ENCODE measurements around the gene CRYBG2.
"Not testable (repeated sequence)": the region's sequence is repeated elsewhere in the genome, so short reads cannot be mapped to it uniquely, and the experiment has no call there.

Gene CRYBG2

DNA sequence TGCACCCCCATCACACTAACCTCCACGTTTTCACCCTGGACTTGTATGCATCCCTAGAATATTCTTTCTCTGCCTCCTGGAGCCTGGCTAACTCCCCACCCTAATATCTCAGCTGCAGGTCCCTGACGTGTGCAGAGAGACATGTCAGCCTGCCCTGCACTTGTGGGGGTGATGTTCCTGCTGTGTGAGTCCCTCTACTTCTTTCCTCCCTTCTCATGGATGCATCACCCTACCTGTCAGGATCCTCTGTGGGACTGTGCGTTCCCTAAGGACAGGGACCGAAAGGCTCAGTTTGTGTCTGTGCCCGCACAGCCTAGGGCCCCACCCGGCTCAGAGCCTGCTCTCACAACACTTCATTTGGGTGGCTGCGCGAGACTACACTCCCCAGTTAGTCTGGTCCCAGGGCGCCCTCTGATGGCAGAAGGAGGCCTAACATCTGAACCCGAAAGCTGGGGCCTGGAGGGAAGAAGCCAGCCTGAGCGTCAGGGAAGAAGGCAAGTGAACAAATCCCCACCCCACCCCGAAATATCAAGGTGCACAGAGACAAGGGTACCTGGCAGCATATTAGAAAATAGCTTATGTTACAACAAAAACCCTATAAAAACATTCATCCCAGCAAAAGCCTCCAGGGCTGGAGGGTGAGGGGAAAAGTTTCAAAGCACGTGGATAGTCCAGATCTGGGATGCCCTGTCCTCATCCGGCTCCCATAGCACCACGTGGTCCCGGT lies 32.5 kb downstream of the CRYBG2 start:
- peak; percentile 79 for DNase-seq (ENCODE audit: low read depth)

DNA sequence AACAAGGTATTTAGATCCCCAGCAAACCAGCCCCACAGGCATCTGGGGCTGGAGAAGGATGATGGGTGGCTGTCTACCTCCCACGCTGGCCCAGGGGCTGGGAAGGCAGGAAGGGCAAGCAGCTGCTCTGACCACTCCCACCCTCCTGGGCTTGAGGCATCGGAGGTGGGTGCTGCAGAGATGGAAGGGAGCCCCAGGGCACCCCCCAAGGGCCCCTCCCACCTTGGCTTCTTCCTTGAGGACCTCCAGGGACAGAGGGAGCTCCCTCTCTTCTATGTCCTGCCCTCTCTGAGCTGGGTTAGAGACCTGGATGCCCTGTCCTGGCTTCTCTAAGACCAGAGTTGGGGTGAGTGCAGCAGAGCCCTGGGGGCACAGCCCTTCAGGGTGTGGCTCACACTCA lies 33.0 kb downstream of the CRYBG2 start:
- no peak for DNase-seq (ENCODE audit: low read depth)

DNA sequence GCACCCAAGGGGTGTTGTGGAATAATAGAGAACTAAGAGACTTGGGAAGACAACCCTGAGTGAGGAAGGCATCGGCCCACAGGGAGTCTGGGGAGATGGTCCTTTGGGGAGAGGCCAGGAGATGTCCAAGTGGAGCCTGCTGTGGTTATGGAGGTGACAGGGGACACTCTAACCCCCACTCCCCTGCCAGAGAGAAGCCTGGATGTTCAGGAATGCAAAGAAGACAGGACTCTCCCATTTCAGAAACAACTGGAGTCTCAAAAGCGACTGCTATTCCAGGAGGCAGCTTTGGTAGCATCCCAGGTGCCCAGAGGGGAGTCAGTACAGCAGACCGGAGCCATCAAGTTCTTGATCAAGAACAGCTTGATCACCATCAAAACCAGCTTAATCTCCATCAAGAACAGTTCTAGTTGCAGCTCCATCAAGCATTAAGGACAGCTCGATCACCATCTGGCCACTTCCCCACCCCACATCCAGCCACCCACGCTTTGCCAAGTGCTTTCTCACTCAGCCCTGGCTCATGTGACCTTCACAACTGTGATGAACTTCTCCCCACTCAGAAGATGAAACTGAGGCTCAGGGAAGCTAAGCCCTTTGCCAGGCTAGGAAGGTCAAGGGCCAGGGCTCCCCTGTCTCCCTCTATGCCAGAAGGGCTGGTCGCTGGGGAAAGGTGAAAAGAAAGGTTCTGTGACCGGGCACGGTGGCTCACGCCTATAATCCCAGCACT lies 35.4 kb downstream of the CRYBG2 start:
- no peak for DNase-seq (ENCODE audit: low read depth)

DNA sequence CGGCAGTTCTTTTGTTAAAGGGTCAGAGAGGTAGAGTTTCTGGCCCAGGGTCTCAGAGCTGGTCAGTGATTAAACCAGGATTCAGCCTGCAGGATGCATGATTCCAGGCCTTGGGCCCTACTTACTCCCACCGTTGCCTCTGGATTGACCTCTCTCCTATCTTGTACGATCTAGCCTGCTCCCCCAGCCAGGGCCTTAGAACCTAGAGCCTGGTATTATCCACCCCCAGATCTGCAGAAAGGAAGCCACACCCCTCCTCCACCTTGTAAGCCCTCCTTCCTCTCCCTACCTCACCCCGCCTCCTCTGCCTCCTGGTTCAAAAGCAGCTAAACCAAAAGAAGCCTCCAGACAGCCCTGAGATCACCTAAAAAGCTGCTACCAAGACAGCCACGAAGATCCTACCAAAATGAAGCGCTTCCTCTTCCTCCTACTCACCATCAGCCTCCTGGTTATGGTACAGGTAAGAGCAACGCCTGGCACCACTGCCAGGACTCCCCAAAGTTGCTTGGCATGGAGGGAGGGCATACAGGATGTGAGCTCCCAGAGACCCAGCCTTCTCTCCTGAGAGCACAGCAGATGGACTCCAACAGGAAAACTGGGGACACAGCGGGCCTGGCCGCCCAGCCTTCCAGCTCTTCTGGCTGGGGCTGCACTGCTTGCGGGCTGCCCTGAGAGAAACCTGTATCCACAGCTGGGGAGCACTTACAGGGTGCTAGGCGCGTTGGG lies 36.2 kb downstream of the CRYBG2 start, which contains the start of gene CD52:
TSS of gene CD52 (plus strand) at position 347 of the 726 bp plus-strand sequence. CDS start at position 407, 60 bp downstream.
- no peak for DNase-seq (ENCODE audit: low read depth)

DNA sequence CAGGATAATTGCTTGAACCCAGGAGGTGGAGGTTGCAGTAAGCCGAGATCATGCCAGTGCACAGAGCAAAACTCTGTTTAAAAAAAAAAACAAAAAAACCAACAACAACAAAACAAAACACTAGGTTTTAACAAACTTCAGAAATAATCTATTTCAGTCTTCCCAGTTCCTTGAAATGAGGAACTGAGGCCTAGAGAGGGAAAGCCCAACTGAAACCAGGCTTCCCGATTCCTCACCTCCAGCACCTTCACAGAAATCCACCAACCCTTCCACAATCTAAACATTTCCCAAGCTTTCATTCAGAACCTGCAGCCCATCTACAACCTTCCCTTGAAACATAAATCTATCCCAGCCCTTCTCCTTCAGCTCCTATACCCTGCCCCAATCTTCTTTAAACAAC lies 36.8 kb downstream of the CRYBG2 start:
- DNase-seq (ENCODE audit: low read depth) = no peak

DNA sequence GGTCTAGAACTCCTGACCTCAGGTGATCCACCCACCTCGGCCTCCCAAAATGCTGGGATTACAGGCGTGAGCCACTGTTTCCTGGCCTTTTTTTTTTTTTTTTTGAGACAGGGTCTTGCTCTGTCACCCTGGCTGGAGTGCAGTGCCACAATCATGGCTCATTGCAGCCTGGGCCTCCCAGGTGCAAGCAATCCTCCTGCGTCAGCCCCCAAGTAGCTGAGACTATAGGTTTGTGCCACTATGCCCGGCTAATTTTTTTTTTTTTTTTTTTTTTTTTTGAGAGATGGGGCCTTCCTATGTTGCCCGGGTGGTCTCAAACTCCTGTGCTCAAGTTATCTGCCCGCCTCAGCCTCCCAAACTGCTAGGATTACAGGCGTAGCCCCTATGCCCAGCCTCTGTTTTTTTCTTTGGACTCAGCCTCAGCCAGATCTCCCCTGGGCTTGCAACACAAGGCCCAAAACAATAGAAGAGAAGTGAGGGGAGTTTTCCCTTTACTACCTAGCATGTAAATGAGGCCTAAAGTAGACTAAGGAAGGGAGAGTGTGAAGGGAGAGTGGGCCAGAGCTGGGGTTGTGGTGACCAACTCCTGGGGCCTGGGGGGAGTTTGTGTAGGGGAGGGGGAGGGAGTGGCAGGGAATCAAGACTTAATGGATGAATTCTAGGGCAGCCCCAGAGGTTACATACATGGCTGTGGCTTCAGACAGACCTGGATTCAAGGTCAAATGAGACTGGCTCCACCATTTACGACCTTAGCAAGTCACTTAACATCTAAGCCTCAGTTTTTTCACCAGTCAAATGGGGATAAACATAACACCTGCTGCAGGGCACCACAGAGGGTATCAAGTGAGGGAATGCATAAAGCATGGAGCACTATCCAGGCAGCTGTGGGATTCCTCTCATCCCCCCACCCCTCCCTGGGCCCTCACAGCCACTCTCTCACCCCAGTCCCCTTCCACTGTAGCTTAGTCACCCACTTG lies 37.8 kb downstream of the CRYBG2 start:
- no peak for DNase-seq (ENCODE audit: low read depth)

DNA sequence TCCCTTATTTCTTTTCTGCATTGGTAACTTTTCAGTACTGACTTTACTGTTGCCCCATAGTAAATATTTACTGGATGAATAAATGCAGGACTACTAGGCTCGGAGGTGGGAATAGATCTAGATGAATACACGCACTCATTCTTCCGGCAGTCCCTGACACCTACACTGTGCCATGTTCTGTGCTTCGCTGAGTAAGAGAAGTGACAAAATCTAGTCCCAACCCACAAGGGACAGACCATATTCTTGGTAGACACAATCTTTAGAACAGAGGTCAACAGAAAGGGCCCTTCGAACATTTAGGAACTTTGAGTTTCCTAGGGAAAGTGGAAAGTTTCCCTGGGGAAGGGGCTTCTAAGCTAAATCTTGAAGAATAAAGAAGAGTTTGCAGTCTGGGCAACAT lies 39.4 kb downstream of the CRYBG2 start:
- no peak for DNase-seq (ENCODE audit: low read depth)

DNA sequence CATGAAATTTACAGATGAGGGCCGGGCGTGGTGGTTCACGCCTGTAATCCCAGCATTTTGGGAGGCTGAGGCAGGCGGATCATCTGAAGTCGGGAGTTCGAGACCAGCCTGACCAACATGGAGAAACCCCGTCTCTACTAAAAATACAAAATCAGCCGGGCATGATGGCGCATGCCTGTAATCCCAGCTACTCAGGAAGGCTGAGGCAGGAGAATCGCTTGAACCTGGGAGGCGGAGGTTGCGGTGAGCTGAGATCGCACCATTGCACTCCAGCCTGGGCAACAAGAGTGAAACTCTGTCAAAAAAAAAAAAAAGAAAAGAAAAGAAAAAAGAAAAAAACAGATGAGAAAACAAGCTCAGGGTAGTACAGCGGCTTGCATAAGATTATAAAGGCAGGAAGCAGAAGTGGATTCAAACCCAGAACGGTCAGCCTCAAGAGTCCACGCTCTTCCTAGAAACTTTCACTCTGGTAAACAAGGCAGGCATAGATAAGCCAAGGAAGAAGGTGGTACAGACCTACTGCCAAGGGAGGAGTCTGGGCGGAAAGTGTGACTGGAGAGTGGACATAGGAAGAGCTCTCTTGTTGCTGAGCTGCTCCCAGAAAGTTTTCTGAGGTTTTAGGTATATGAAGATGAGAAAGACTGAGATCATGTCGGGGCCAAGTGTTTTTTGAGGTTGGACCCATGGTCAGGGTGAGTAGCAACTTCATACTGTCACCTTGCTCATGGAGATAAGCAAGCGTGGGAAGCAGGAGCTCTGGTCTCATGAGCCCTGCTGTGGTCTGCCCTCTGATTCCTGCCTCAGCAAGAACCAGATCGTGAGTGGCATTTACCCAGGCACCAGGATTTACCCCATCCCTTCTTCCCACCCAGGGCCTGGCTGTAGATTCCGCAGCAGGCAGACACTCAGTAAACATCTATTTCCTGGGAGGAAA lies 45.7 kb downstream of the CRYBG2 start:
- DNase-seq (ENCODE audit: low read depth) = not testable (repeated sequence)

DNA sequence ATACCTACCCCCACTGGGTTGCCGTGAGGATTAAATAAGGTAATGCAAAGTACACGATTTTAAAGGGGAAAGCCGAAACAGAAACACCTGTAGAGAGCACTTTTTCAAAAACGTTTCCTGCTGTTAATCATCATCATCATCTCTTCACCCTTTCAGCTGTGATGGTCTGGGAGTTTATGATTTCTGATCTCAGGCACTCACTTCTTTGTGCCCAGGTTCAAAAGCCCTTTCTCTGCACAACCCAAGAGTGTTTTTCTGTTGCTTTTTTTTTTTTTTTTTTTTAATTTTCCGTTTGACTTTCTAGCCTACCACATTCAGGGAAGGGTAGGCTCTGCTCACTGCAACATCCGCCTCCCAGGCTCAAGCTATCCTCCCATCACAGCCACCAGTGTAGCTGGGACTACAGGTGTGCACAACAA lies 46.6 kb downstream of the CRYBG2 start:
- DNase-seq (ENCODE audit: low read depth) = no peak

DNA sequence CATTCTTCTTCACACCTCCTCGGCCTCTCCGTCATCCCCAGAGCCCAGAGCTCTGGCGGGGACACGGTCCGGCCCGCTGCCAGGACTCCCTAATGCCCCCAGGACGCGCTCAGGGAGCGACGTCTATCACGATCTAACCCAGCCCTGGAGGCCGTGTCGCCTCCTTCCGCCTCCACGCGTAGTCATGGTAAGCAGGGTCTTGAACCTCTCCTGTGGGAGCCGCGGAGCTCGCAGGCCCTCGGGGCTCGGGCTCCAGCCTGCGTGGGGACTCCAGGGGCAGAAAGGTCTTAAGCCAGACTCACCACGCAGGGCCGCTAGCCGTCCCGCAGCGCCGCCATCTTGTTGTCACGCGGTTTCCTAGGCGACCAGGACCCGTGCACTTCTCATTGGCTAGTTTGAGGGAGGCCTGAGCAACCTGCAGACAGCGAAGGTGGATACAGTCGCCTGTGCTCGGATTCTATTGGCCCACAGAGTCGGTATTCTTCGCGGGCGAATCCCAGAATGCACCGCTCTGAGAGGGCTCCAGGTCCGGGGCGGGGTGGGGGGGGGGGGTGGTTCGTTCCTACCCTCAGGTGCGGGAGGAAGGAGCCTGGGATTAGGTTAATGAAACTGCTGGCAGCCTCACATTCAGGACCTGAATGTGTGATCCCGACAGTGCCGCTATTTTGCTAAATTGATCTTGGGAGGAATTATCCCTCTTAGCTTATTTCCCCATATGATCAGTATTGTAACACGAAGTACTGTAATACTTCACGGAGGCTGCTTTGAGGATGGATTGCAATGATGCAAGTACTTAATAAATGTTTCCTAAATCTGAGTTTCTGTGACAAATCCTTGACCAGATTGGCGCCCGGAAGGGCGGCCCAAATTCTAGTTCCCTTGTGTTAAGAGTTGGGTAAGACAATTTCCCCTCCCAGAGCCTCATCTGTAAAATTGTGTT lies 47.4 kb downstream of the CRYBG2 start, which contains the start of gene UBXN11:
TSS of gene UBXN11 (minus strand) at position 347 of the 940 bp plus-strand sequence. CDS start 3,753 bp downstream, outside the sequence.
- peak; percentile 96 for DNase-seq (ENCODE audit: low read depth)

DNA sequence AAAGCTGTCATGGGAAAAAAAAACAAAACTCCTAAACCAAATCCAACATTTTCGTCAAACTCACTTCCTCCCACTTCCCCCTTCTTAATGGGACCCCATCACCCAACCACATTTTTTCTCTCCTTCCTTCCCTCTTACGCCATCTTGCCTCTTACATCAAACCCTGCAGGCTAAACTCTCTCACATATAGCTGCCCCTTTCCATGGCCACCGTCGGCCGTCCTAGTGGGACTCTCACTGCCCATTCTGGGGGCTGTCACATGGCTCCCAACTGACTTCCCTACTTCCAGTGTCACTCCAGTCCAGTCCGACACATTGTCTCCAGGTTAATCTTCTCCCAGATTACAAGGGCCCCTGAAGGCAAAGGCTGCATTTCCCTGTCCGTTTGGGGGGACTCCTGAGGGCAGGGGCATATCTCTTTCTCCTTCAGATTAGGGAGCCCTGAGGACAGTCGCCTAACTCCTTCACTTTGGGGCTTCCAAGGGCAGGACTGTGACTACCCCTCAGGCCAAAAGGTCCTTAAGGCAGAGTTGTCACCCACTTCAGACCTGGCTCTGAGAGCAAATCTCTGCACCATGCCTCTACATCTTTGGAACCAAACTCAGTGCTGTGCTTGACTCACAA lies 48.2 kb downstream of the CRYBG2 start:
- no peak for DNase-seq (ENCODE audit: low read depth)

DNA sequence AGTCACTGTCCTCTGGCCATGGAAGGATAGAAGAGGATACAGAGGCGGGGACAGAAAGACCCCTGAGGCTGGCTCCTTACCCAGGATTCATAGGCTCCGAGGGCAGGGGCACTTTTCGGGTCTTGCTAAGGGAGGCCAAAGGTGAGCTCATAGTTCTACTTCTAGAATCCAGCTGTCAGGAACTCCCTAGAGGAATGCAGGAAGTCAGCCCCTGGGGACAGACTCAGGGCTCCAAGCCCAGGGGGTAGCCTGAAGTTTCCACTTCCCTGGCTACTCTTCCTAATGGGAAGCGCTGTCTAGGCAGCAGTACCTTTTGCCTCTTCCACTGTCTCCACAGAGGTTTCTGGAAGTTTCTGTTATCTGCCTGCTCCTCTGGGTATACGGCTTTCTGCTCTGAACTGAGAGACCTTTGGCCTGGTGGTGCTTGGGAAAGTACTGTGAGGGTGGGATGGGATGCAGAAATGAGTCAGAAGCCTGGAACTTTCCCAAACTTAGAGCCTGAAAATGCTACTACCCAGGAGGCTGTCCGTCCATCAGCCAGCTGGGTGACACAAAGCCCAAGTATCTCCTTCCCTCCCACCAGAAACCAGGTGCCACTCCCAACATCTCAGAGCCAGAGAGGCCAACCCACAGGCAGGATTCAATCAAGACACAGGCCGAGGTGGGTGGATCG lies 51.1 kb downstream of the CRYBG2 start:
- peak; percentile 67 for DNase-seq (ENCODE audit: low read depth)

DNA sequence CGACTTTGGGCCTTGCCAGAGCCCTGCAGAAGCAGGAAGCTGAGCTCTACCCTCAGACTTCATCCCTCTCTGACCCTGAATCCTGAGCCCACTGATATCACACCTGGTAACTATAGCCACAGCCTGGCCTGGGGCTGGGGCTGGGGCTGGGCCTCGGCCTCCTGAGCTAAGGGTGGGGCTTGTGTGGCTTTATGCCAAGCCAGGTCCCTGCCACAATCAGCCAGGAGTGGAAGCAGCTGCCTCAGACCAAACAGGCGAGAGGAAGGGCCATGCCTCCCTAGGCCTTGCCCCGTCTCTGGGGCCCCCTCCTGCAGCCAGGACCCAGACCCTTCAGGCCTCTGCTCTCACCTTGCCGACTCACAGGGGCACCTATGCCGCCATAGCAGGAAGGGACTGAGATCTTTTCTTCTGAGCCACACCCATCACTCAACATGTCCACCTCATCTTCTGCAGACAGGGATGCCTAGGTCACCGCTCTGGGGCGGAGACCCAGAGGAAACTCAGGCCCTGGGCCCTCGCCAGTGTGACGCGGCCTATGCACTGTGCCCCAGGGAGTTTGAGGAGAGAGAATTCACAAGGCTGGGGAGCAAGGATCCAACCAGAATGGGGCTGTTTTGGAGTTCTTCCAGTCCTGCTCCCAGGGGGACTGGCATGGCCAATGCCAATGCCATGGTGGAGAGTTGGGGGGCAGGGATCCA lies 53.2 kb downstream of the CRYBG2 start:
- DNase-seq (ENCODE audit: low read depth) = no peak

DNA sequence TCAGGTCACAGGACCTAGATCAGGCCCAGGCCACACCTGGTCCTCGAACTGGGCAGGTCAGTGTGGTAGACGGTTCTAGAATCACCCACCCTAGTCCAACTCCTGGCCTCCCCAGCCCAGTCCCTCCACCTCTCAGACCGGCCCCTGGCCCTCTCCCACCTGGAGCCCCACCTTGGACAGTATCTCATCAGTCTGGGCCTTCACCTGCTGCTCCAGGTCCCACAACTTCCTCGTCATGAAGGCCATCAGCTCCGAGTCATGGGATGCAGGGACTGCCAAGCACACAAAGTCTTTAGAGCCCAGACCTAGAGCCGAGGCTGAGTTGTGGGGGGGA lies 56.2 kb downstream of the CRYBG2 start:
- DNase-seq (ENCODE audit: low read depth) = no peak

DNA sequence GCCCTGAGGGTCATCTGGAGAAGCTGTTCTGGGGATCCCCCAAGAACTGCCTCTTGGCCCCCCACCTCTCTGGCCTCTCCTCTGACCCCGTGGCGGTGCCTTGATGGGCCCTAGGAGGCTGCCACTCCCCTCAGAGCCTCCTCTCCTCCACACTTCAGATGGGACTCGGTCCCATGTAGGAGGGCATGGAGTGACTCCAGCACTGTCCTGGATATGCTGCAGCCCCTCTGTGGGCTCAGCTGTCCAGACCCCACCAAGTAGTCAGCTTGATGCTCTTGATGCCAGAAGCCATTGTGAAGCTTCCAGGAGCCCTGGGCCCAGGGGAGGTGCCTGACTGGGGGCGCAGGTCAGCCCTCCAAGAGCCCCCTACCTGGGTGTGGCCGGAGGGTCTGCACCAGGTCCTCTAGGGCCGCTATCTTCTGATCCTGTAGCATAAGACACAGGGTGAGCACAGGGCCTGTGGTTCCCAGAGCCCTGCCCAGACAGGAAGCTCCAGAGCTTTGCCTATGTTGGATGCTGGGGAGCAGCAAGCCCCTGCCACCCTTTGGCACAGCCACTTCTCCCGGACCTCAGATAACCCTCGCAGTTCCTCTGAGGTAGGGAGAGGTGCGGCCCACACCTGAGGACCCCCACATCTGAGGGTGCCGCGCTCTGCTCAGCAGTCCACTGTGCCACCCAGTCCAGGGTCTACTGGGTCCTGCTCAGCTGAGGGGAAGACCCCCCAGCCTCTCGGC lies 56.7 kb downstream of the CRYBG2 start:
- DNase-seq (ENCODE audit: low read depth) = no peak

DNA sequence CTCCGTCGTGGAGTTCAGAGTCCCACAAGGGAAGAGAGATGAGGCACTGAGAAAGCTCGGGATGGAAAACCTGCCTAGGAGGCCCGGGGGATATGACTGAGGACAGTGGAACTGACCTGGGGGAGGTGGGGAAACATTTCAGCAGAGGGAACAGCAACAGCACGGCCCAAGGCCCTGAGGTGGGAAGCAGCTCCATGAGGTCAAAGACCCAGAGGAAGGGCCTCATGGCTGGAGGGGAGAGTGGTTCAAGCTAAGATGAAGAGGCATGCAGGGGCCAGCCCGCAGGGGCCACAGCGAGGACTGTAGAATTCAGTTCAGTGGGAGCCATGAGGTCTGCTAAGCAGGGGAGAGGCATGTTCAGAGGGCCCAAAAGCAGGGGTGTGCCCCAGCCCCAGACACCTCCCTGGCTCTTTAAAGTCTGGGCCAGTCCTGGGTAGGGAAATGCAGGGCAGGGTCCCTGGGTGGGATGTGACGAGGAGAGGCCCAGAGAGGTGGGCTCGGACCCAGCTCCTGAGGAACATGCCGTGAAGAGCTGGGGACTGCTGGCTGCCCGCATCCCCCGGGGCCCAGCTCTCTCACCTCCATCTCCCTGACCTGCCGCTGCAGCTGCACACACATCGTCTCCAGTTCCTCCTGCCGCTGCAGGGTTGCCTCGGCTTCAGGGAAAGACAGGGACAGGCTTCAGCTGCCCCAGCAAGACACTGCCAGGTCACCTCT lies 57.4 kb downstream of the CRYBG2 start:
- DNase-seq (ENCODE audit: low read depth) = no peak

Data from iris pigment epithelial cell (primary cell).